OCI-LY3 (cell line): Measurements from ENCODE around the gene SPATA6L.

Experiments used
- CTCF ChIP-seq: fragments of 200-600, 300-600 bp; sonication (generic); IDR thresholded peaks from 2 replicates; pipeline ENCODE4 v1.5.1; 2014; ENCODE audit warnings: antibody characterized with exemption, low read length, low read depth
- EZH2phosphoT487 ChIP-seq: fragments of 200-600 bp; shearing (Covaris generic); IDR thresholded peaks from 2 replicates; pipeline ENCODE4 v1.6.1; 2018; ENCODE audit warnings: antibody characterized with exemption, mixed run types, low read depth

GRCh38 chr9:4615778-4616177, 50.5 kb downstream of the SPATA6L start:
- TF ChIP-seq CTCF (no peak), EZH2phosphoT487 (no peak)
